Type B pancreatic cell (in vitro differentiated cells): ENCODE results near the gene NDUFA13. TPM values are rescaled to one million over a fixed set of nuclear protein-coding genes. Genes with fewer than 3 reads are reported as not detected.

Experiments used
- DNase-seq: peaks from one replicate; pipeline ENCODE4 v3.0.0; 2021; ENCODE audit warnings: mixed read lengths; ENCODE audit not compliant: unreplicated experiment; ENCODE audit errors: extremely low spot score
- H3K27ac Mint-ChIP-seq: 2 replicates; pipeline ENCODE4 v1.8.0; 2021; ENCODE audit warnings: mild to moderate bottlenecking, mixed read lengths
- H3K27me3 Mint-ChIP-seq: 2 replicates; pipeline ENCODE4 v1.8.0; 2021; ENCODE audit warnings: mixed read lengths
- H3K36me3 Mint-ChIP-seq: 2 replicates; pipeline ENCODE4 v1.8.0; 2021; ENCODE audit warnings: mixed read lengths
- H3K4me1 Mint-ChIP-seq: one replicate; pipeline ENCODE4 v1.8.0; 2021; ENCODE audit warnings: mixed read lengths; ENCODE audit not compliant: unreplicated experiment
- H3K4me3 Mint-ChIP-seq: 2 replicates; pipeline ENCODE4 v1.8.0; 2021; ENCODE audit warnings: mild to moderate bottlenecking, mixed read lengths
- H3K9me3 Mint-ChIP-seq: 2 replicates; pipeline ENCODE4 v1.8.0; 2021; ENCODE audit warnings: mixed read lengths
- total RNA-seq: library from RNA; stranded (reverse); gene quantifications from 2 replicates; pipeline ENCODE4 v1.2.1, GENCODE V29; 2021; ENCODE audit warnings: low replicate concordance
- TF ChIP-seq, protein P1 (sequence below): fragments of 200-600 bp; sonication (generic); conservative IDR thresholded peaks from 2 replicates; pipeline ENCODE4 v1.5.0; 2021; ENCODE audit warnings: antibody characterized with exemption, mild to moderate bottlenecking

NDUFA13 gene
- total RNA-seq, 1 donor from 2014 or later, result 396 TPM

- Mint-ChIP-seq H3K4me1 (peaks cover 32% of the 10 kb centered on the region), H3K27ac (peak overlapping the region; percentile 48), H3K9me3 (no peaks in the 10 kb centered on the region), H3K36me3 (peaks cover 12% of the 10 kb centered on the region), H3K27me3 (no peaks in the 10 kb centered on the region), H3K4me3 (peak overlapping the region; percentile 20)
- no peak for DNase-seq
- TF ChIP-seq, protein P1, sequence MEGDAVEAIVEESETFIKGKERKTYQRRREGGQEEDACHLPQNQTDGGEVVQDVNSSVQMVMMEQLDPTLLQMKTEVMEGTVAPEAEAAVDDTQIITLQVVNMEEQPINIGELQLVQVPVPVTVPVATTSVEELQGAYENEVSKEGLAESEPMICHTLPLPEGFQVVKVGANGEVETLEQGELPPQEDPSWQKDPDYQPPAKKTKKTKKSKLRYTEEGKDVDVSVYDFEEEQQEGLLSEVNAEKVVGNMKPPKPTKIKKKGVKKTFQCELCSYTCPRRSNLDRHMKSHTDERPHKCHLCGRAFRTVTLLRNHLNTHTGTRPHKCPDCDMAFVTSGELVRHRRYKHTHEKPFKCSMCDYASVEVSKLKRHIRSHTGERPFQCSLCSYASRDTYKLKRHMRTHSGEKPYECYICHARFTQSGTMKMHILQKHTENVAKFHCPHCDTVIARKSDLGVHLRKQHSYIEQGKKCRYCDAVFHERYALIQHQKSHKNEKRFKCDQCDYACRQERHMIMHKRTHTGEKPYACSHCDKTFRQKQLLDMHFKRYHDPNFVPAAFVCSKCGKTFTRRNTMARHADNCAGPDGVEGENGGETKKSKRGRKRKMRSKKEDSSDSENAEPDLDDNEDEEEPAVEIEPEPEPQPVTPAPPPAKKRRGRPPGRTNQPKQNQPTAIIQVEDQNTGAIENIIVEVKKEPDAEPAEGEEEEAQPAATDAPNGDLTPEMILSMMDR, result no peak
Observed at GRCh38 chr19:19475015-19475765, 40.8 kb upstream of the NDUFA13 start.

DNA sequence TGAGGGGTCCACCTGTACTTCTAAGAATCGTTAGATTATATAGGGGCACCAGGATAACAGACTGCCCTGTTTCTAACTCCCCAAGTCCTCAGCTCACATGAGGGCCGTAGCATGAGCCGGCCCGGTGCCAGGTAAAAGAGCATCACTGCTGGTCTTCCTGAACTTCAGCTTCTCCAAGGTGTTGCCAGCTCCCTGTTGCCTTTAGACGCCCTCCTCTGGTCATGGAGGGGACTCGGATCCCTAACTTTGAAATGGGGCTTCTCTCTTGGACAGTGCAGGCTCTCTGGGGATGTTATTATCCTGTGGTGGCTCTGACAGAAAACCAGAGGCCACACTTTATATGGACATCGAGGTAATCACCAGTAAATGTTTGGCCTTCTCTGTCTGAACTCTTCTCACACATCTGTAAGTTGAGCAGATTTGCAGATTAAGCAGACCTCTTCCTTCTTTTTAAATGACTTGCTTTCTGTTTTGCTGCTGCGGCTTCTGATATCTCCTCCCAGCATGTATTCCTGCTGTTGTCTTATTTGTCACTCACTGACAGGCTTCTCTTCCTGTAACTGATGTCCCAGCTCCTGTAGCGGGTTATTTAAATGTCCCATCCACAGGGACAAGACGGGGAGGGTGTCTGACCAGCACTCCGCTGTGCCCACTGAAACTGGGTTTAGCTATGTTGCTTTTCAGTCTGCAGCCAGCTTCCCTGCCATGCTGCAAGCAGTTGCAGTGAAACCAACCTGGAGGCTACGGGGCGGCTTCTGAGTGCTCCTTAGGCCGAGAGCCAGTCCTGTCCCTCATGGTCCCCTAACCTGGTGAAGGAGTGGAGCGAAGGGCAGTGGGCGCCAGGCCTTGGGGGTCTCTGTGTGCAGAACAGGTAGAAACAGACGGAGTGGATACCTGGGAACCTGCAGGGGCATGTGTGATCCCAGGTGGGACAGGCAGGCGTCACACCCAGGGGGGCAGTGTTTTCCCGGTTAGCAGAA, 39.9 kb upstream of the NDUFA13 start:
- TF ChIP-seq, protein P1, result peak; percentile 50
- Mint-ChIP-seq H3K27ac (peak overlapping the region; percentile 48), H3K4me3 (peak overlapping the region; percentile 49), H3K9me3 (no peaks in the 10 kb centered on the region), H3K27me3 (no peaks in the 10 kb centered on the region), H3K4me1 (peaks cover 32% of the 10 kb centered on the region), H3K36me3 (peaks cover 6% of the 10 kb centered on the region)
- DNase-seq, result no peak

- TF ChIP-seq, protein P1, result no peak
- H3K36me3 Mint-ChIP-seq, result peaks cover 3% of the 10 kb centered on the region
- H3K27ac Mint-ChIP-seq, result no peak overlapping the region
- DNase-seq, result no peak
- no peaks in the 10 kb centered on the region for H3K9me3 Mint-ChIP-seq
- peaks cover 37% of the 10 kb centered on the region for H3K4me1 Mint-ChIP-seq
- H3K27me3 Mint-ChIP-seq, result no peaks in the 10 kb centered on the region
- no peak overlapping the region for H3K4me3 Mint-ChIP-seq
Observed at GRCh38 chr19:19477705-19478383, 38.2 kb upstream of the NDUFA13 start.

- TF ChIP-seq, protein P1, result no peak
- H3K27ac Mint-ChIP-seq, result no peak overlapping the region
- no peak for DNase-seq
Observed at GRCh38 chr19:19480688-19481087, 35.3 kb upstream of the NDUFA13 start.

DNA sequence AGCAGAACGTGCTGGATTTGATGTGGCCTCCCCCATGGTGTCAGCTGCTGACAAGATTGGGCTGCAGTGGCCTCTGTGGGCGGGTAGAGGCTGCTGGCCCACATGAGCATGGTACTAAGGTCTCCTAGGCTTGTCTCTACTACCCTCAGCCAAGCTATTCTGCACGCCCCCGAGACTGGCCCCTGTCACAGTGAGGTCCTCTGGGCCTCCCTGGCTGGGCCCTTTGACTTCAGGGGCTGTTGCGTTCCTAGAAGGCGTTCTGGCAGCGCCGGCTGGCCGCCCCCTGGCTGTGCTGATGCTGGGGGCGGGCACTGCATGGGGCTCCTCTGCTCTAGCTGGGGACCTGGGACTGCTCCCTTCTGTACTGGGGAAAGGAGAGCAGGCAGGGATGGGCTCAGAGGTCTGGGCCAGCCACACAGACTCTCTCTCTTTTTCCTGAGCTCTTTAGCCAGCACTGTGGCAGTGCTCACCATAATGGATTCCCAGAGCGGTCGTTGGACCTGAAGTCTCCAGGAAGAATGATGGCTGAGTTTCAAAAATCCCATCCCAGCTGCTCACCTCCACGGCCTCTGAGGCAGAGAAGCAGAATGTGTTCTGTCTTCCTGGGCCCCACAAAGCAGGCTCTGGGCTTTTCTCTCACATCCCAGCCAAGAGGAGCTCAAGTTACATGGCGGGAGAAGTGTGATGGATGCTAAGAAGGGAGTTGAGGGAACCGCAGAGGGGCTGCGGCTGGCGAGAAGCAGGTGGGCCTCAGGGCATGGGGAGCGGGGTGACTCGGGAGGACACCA, 33.0 kb upstream of the NDUFA13 start:
- TF ChIP-seq, protein P1, result no peak
- H3K9me3 Mint-ChIP-seq, result no peaks in the 10 kb centered on the region
- H3K4me3 Mint-ChIP-seq, result peak overlapping the region; percentile 67
- no peaks in the 10 kb centered on the region for H3K27me3 Mint-ChIP-seq
- H3K4me1 Mint-ChIP-seq, result peaks cover 42% of the 10 kb centered on the region
- DNase-seq, result no peak
- H3K36me3 Mint-ChIP-seq, result peaks cover 4% of the 10 kb centered on the region
- peak overlapping the region; percentile 70 for H3K27ac Mint-ChIP-seq

More at GRCh38 chr19:19480688-19481087, 35.3 kb upstream of the NDUFA13 start:
- Mint-ChIP-seq H3K9me3 (no peaks in the 10 kb centered on the region), H3K4me3 (no peak overlapping the region), H3K36me3 (peaks cover 5% of the 10 kb centered on the region), H3K4me1 (peaks cover 44% of the 10 kb centered on the region), H3K27me3 (no peaks in the 10 kb centered on the region)
